HCT116 (cell line): ENCODE measurements around the gene ASB7. TPM values are rescaled to one million over a fixed set of nuclear protein-coding genes. Genes with fewer than 3 reads are reported as not detected.

ENCODE experiments used
- ATAC-seq: fragments of 200-7000 bp; cut with Tn5 transposase; 2 replicates; pipeline ENCODE4 v1.9.1; 2020; ENCODE audit warnings: mild to moderate bottlenecking, moderate library complexity
- BruUV-seq: library from RNA; stranded (reverse); fragments of 400-500 nt; replicated peaks from 2 replicates; lab custom pipeline; 2021; lab: Mats Ljungman, UMichigan
- CTCF ChIA-PET: fragments of 300-600 bp; sonication (Branson Sonifier 250); formaldehyde crosslinking; loops from one replicate; lab custom pipeline; 2021; ENCODE audit warnings: antibody characterized with exemption; lab: Charles Lee
- POLR2A ChIA-PET: fragments of 300-600, 350-600 bp; sonication (Branson Sonifier 250); formaldehyde crosslinking; loops from one replicate; lab custom pipeline; 2021; ENCODE audit warnings: antibody characterized with exemption; lab: Charles Lee
- RAD21 ChIA-PET, 2 experiments: fragments of 300-600 bp; sonication (Branson Sonifier 250); formaldehyde crosslinking; loops; one replicate each; lab custom pipeline; 2023; ENCODE audit warnings: low total read pairs in 2 of 2; ENCODE audit not compliant: uncharacterized antibody in 2 of 2, unreplicated experiment in 2 of 2, low non-redundant PET in 1 of 2; lab: Charles Lee
- DNase-seq: peaks from one replicate; pipeline ENCODE4 v3.0.0-alpha.2; 2010; ENCODE audit warnings: low read depth, low spot score
- H2AFZ ChIP-seq: fragments of 200-600 bp; shearing (Covaris generic), sonication (generic); 2 replicates; pipeline ENCODE4 v1.6.1; 2017; ENCODE audit warnings: low read depth, mixed run types, mixed read lengths, antibody characterized with exemption, low read length; ENCODE audit not compliant: poor library complexity, severe bottlenecking
- H3K27ac ChIP-seq: 2 replicates; pipeline ENCODE4 v1.5.1; 2012; ENCODE audit warnings: low read depth, low read length
- H3K27me3 ChIP-seq: fragments of 200-600 bp; sonication (generic); 2 replicates; pipeline ENCODE4 v1.6.1; 2016; ENCODE audit warnings: mixed run types, low read length, mixed read lengths; ENCODE audit not compliant: insufficient read depth
- H3K36me3 ChIP-seq, 2 experiments: fragments of 200-500 bp in 1 of 2; fragments of 200-600 bp in 1 of 2; sonication (Bioruptor generic) in 1 of 2; sonication (generic) in 1 of 2; 2 replicates each; pipeline versions ENCODE4 v1.5.1 to v1.6.1; 2014 to 2016; ENCODE audit warnings: low read length in 2 of 2, inconsistent platforms in 1 of 2, mixed read lengths in 1 of 2, mixed run types in 1 of 2; ENCODE audit not compliant: insufficient read depth in 2 of 2, control insufficient read depth in 1 of 2
- H3K4me1 ChIP-seq, 2 experiments: fragments of 200-600 bp in 1 of 2; sonication (generic) in 1 of 2; 2 replicates each; pipeline versions ENCODE4 v1.5.1 to v1.6.1; 2012 to 2017; ENCODE audit warnings: low read length in 2 of 2, inconsistent platforms in 1 of 2, mild to moderate bottlenecking in 1 of 2, mixed read lengths in 1 of 2, mixed run types in 1 of 2, moderate library complexity in 1 of 2; ENCODE audit not compliant: insufficient read depth in 2 of 2, control insufficient read depth in 1 of 2
- H3K4me2 ChIP-seq: fragments of 200-600 bp; sonication (generic); 2 replicates; pipeline ENCODE4 v1.6.1; 2017; ENCODE audit warnings: mixed run types, low read length, mixed read lengths
- H3K4me3 ChIP-seq, 2 experiments: fragments of 200-600 bp in 1 of 2; sonication (generic) in 1 of 2; replicated peaks in 1 of 2; 2 replicates each; pipeline ENCODE4 v1.5.1; 2011 to 2016; ENCODE audit warnings: low read length in 2 of 2, control low read depth in 1 of 2, low read depth in 1 of 2, mild to moderate bottlenecking in 1 of 2, mixed read lengths in 1 of 2, mixed run types in 1 of 2
- H3K79me2 ChIP-seq: fragments of 200-600 bp; sonication (generic); 2 replicates; pipeline ENCODE4 v1.6.1; 2017; ENCODE audit warnings: mild to moderate bottlenecking, mixed run types, low read length, moderate library complexity, mixed read lengths; ENCODE audit not compliant: insufficient read depth
- H3K9ac ChIP-seq: fragments of 200-600 bp; sonication (generic); 2 replicates; pipeline ENCODE4 v1.6.1; 2016; ENCODE audit warnings: low read length, mixed read lengths
- H3K9me2 ChIP-seq: fragments of 200-600 bp; sonication (generic), shearing (Covaris generic); 2 replicates; pipeline ENCODE4 v1.6.1; 2017; ENCODE audit warnings: mixed run types, mild to moderate bottlenecking, moderate library complexity; ENCODE audit not compliant: insufficient read depth
- H3K9me3 ChIP-seq, 2 experiments: fragments of 200-500 bp in 1 of 2; fragments of 200-600 bp in 1 of 2; sonication (Bioruptor generic) in 1 of 2; sonication (generic) in 1 of 2; 2 replicates each; pipeline ENCODE4 v1.6.1; 2014 to 2017; ENCODE audit warnings: low read length in 2 of 2, mixed read lengths in 2 of 2, inconsistent platforms in 1 of 2, low read depth in 1 of 2, mild to moderate bottlenecking in 1 of 2, mixed run types in 1 of 2, moderate library complexity in 1 of 2; ENCODE audit not compliant: control insufficient read depth in 1 of 2, insufficient read depth in 1 of 2
- H4K20me1 ChIP-seq: fragments of 200-600 bp; sonication (generic), shearing (Covaris generic); 2 replicates; pipeline ENCODE4 v1.6.1; 2017; ENCODE audit warnings: mixed run types, mild to moderate bottlenecking, moderate library complexity; ENCODE audit not compliant: insufficient read depth
- ATF3 ChIP-seq: IDR thresholded peaks from 2 replicates; pipeline ENCODE4 v1.6.1; 2012
- CBX3 ChIP-seq: IDR thresholded peaks from 2 replicates; pipeline ENCODE4 v1.6.1; 2012; ENCODE audit warnings: low read depth
- POLR2A ChIP-seq: IDR thresholded peaks from 2 replicates; pipeline ENCODE4 v1.7.0; 2011; ENCODE audit warnings: borderline replicate concordance; ENCODE audit not compliant: insufficient read depth, insufficient read length; ENCODE audit errors: extremely low read depth
- POLR2AphosphoS5 ChIP-seq: IDR thresholded peaks from 2 replicates; pipeline ENCODE4 v1.6.1; 2011; ENCODE audit warnings: mild to moderate bottlenecking, low read depth, low read length, moderate library complexity
- RAD21 ChIP-seq: IDR thresholded peaks from 2 replicates; pipeline ENCODE4 v1.6.1; 2012; ENCODE audit warnings: low read depth, mild to moderate bottlenecking
- REST ChIP-seq: IDR thresholded peaks from 2 replicates; pipeline ENCODE4 v1.6.1; 2012; ENCODE audit warnings: low read depth
- SRF ChIP-seq: IDR thresholded peaks from 2 replicates; pipeline ENCODE4 v1.6.1; 2012; ENCODE audit warnings: low read depth
- YY1 ChIP-seq: IDR thresholded peaks from 2 replicates; pipeline ENCODE4 v1.6.1; 2011; ENCODE audit warnings: low read length, low read depth, moderate library complexity, mild to moderate bottlenecking; ENCODE audit not compliant: insufficient replicate concordance; ENCODE audit errors: extremely low read depth
- intact Hi-C: fragments of 100-400 bp; cut with micrococcal nuclease; formaldehyde crosslinking; loops from 2 replicates; pipeline ENCODE4 v1.10.0; 2022
- total RNA-seq: library from RNA; stranded (reverse); gene quantifications from one replicate; pipeline ENCODE4 v1.2.1, GENCODE V29; 2021; ENCODE audit not compliant: unreplicated experiment
- TF ChIP-seq, protein P1 (sequence below): IDR thresholded peaks from 2 replicates; pipeline ENCODE4 v1.6.1; 2012
- TF ChIP-seq, protein P2 (sequence below): IDR thresholded peaks from 2 replicates; pipeline ENCODE4 v1.6.1; 2011; ENCODE audit warnings: mild to moderate bottlenecking, low read length, moderate library complexity; ENCODE audit not compliant: insufficient replicate concordance; ENCODE audit errors: extremely low read depth

Gene ASB7
- total RNA-seq, 1 experiment from 2014 or later: 16.6 TPM

GRCh38 chr15:100689131-100689899, 86.9 kb downstream of the ASB7 start:
- no peak for DNase-seq
- no TSS peak for BruUV-seq
- H3K4me1 ChIP-seq: peaks cover 0 to 3% of the 10 kb centered on the region in 2 experiments; a peak in 1 of 4 replicates
- H3K9ac ChIP-seq: no peak overlapping the region
- no peak overlapping the region for H2AFZ ChIP-seq
- no peaks in the 10 kb centered on the region for H3K36me3 ChIP-seq
- no peaks in the 10 kb centered on the region for H3K79me2 ChIP-seq
- no peaks in the 10 kb centered on the region for H4K20me1 ChIP-seq
- TF ChIP-seq, protein P1, sequence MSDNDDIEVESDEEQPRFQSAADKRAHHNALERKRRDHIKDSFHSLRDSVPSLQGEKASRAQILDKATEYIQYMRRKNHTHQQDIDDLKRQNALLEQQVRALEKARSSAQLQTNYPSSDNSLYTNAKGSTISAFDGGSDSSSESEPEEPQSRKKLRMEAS: no peak
- no peak for TF ChIP-seq POLR2AphosphoS5
- no peak for TF ChIP-seq CBX3
- no peak for TF ChIP-seq SRF
- TF ChIP-seq, all 23 proteins: peak for 0
- ChIA-PET RAD21 (no interaction called here), CTCF (no interaction called here), POLR2A (no interaction called here)
- no peak for ATAC-seq
- intact Hi-C loops: no loop called here
- H3K27ac ChIP-seq: no peak overlapping the region
- H3K27me3 ChIP-seq: no peaks in the 10 kb centered on the region
- no peaks in the 10 kb centered on the region for H3K9me3 ChIP-seq
- no peaks in the 10 kb centered on the region for H3K9me2 ChIP-seq
- no peak overlapping the region for H3K4me3 ChIP-seq
- H3K4me2 ChIP-seq: no peak overlapping the region

- H3K79me2 ChIP-seq: no peaks in the 10 kb centered on the region
- H3K4me1 ChIP-seq: peaks cover 0 to 3% of the 10 kb centered on the region in 2 experiments; a peak in 1 of 4 replicates
- no peak overlapping the region for H2AFZ ChIP-seq
- ChIA-PET CTCF (no interaction called here), RAD21 (no interaction called here), POLR2A (no interaction called here)
- no peaks in the 10 kb centered on the region for H3K36me3 ChIP-seq
- BruUV-seq: no TSS peak
- DNase-seq: no peak
- no peak overlapping the region for H3K4me3 ChIP-seq
- H3K9ac ChIP-seq: no peak overlapping the region
- H4K20me1 ChIP-seq: no peaks in the 10 kb centered on the region
- H3K9me3 ChIP-seq: no peaks in the 10 kb centered on the region
- ATAC-seq: no peak
- H3K27me3 ChIP-seq: no peaks in the 10 kb centered on the region
- H3K27ac ChIP-seq: no peak overlapping the region
- intact Hi-C loops: no loop called here
- no peak overlapping the region for H3K4me2 ChIP-seq
- H3K9me2 ChIP-seq: no peaks in the 10 kb centered on the region
- TF ChIP-seq ATF3 (no peak), YY1 (no peak), POLR2A (no peak), REST (no peak), RAD21 (no peak)
- TF ChIP-seq, protein P1: no peak
- TF ChIP-seq, protein P2, sequence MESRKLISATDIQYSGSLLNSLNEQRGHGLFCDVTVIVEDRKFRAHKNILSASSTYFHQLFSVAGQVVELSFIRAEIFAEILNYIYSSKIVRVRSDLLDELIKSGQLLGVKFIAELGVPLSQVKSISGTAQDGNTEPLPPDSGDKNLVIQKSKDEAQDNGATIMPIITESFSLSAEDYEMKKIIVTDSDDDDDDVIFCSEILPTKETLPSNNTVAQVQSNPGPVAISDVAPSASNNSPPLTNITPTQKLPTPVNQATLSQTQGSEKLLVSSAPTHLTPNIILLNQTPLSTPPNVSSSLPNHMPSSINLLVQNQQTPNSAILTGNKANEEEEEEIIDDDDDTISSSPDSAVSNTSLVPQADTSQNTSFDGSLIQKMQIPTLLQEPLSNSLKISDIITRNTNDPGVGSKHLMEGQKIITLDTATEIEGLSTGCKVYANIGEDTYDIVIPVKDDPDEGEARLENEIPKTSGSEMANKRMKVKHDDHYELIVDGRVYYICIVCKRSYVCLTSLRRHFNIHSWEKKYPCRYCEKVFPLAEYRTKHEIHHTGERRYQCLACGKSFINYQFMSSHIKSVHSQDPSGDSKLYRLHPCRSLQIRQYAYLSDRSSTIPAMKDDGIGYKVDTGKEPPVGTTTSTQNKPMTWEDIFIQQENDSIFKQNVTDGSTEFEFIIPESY: no peak
Measured at GRCh38 chr15:100690032-100690794, 87.8 kb downstream of the ASB7 start.
